Gastrocnemius medialis (tissue), 4 donors: Measurements from ENCODE around the gene HDGFL2. TPM values are rescaled to one million over a fixed set of nuclear protein-coding genes. Genes with fewer than 3 reads are reported as not detected.

Source experiments
- ATAC-seq, 2 donors: fragments of 150-250 bp; one replicate each; pipeline ENCODE4 v1.9.1; 2016
- DNase-seq, 2 donors: peaks; one replicate each; pipeline ENCODE4 v3.0.0-alpha.2; 2019
- H3K27ac ChIP-seq, 4 donors: fragments of 200-600 bp; sonication (generic); 1 replicate in 1 of 4; 2 replicates in 3 of 4; pipeline ENCODE4 v1.5.1; 2016 to 2018; ENCODE audit warnings: mild to moderate bottlenecking in 2 of 4, moderate library complexity in 1 of 4
- H3K27me3 ChIP-seq, 3 donors: fragments of 200-600 bp; sonication (generic) in 2 of 3; 1 replicate in 1 of 3; 2 replicates in 2 of 3; pipeline versions ENCODE4 v1.5.1 to v1.6.0; 2016 to 2019; ENCODE audit warnings: mild to moderate bottlenecking in 1 of 3, moderate library complexity in 1 of 3
- H3K36me3 ChIP-seq, 2 donors: fragments of 200-600 bp; sonication (generic) in 1 of 2; one replicate each; pipeline ENCODE4 v1.5.1; 2017 to 2018
- H3K4me1 ChIP-seq, 2 donors: fragments of 200-600 bp; sonication (generic) in 1 of 2; one replicate each; pipeline ENCODE4 v1.5.1; 2016 to 2017; ENCODE audit warnings: mild to moderate bottlenecking in 2 of 2
- H3K4me3 ChIP-seq, 4 donors: fragments of 200-600 bp; sonication (generic) in 3 of 4; 1 replicate in 1 of 4; 2 replicates in 3 of 4; pipeline ENCODE4 v1.5.1; 2016 to 2019; ENCODE audit warnings: mild to moderate bottlenecking in 2 of 4
- H3K9me3 ChIP-seq, 3 donors: fragments of 200-600 bp; sonication (generic) in 2 of 3; 1 replicate in 1 of 3; 2 replicates in 2 of 3; pipeline ENCODE4 v1.5.1; 2016 to 2019
- POLR2A ChIP-seq, 2 donors: fragments of 450-650 bp; IDR thresholded peaks; one replicate each; pipeline ENCODE4 v1.6.1; 2017; ENCODE audit warnings: antibody characterized with exemption in 2 of 2, mild to moderate bottlenecking in 2 of 2, moderate library complexity in 2 of 2
- in situ Hi-C, 4 donors: fragments of 200-750 bp; cut with MboI; loops; one replicate each; pipeline versions ENCODE4 v1.15.0 to v1.8.0; 2017; ENCODE audit warnings: low sequenced_read_pairs in 4 of 4
- intact Hi-C: fragments of 100-400 bp; cut with DNase I; formaldehyde crosslinking; loops from one replicate; pipeline ENCODE4 v1.15.1; 2023; ENCODE audit warnings: low total_unique reads
- total RNA-seq, 4 donors: library from RNA; depleted of rRNA; stranded (reverse); fragments of >200 nt; gene quantifications; one replicate each; pipeline versions ENCODE4 v1.1.0 to v1.2.3, GENCODE V29; 2016
- TF ChIP-seq, protein P1 (sequence below), 5 experiments: fragments of 450-650 bp in 3 of 5; fragments of 200-600 bp in 2 of 5; sonication (generic) in 2 of 5; IDR thresholded peaks in 4 of 5; conservative IDR thresholded peaks in 1 of 5; 1 replicate in 4 of 5; 2 replicates in 1 of 5; pipeline ENCODE4 v1.5.1; 2016 to 2019; ENCODE audit warnings: antibody characterized with exemption in 5 of 5, mild to moderate bottlenecking in 3 of 5, moderate library complexity in 3 of 5

Gene HDGFL2
- total RNA-seq, 4 donors from 2014 or later, result 46.5 to 83.2 (median 56.1) TPM

DNA sequence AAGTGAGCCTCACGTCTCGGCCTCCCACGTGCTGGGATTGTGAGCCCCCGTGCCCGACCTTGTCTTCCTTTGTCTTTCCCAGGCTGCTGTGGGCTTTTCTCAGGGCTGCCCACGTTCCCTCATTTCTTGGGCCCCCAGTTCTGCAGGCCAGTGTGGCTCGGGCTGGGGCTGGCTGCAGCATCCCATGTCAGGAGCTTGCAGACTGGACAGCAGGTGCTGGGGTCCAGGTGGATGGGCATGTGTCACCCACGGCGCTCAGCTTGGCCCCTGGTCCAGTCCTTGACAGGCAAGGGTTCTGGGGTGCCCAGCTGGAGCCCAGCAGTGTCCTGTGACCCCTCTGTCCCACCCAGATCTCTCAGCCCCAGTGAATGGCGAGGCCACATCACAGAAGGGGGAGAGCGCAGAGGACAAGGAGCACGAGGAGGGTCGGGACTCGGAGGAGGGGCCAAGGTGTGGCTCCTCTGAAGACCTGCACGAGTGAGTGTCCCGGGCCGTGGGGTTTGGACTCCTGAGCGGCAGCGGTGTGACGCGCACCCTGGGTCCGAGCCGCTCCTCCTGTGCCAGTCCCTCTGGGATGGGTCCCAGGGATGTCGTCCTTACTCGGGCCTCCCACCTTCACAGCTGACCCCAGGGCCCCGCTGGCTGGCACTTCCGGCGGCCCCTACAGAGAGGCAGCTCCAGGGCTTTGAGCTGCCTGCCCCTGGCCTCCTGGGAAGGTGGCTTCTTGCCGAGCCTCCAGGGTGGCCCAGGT is 28.9 kb downstream of the HDGFL2 start:
- Histone ChIP-seq H3K36me3 (peaks cover 0 to 67% of the 10 kb centered on the region in 2 donors), H3K4me1 (peaks cover 4 to 9% of the 10 kb centered on the region in 2 donors), H3K27ac (peak overlapping the region in 3 of 4 donors; percentile 25 to 99 (median 61)), H3K27me3 (no peaks in the 10 kb centered on the region), H3K4me3 (no peak overlapping the region), H3K9me3 (no peaks in the 10 kb centered on the region)
- TF ChIP-seq, protein P1, sequence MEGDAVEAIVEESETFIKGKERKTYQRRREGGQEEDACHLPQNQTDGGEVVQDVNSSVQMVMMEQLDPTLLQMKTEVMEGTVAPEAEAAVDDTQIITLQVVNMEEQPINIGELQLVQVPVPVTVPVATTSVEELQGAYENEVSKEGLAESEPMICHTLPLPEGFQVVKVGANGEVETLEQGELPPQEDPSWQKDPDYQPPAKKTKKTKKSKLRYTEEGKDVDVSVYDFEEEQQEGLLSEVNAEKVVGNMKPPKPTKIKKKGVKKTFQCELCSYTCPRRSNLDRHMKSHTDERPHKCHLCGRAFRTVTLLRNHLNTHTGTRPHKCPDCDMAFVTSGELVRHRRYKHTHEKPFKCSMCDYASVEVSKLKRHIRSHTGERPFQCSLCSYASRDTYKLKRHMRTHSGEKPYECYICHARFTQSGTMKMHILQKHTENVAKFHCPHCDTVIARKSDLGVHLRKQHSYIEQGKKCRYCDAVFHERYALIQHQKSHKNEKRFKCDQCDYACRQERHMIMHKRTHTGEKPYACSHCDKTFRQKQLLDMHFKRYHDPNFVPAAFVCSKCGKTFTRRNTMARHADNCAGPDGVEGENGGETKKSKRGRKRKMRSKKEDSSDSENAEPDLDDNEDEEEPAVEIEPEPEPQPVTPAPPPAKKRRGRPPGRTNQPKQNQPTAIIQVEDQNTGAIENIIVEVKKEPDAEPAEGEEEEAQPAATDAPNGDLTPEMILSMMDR (IDR thresholded peaks at IDR 0.05 in 4 of 5, conservative IDR thresholded peaks at IDR 0.05 in 1 of 5), result no peak
- no peak for TF ChIP-seq POLR2A (IDR thresholded peaks at IDR 0.05)
- ATAC-seq (no peak), DNase-seq (no peak)
- in situ Hi-C loops (no loop called here), intact Hi-C loops (no loop called here)

- H3K36me3 ChIP-seq, result peaks cover 0 to 68% of the 10 kb centered on the region in 2 donors
- H3K4me3 ChIP-seq, result no peak overlapping the region
- DNase-seq, result no peak
- intact Hi-C loops (no loop called here), in situ Hi-C loops (no loop called here)
- H3K27ac ChIP-seq, result peak overlapping the region in 3 of 4 donors; percentile 25 to 99 (median 61)
- H3K9me3 ChIP-seq, result no peaks in the 10 kb centered on the region
- no peak for ATAC-seq
- peaks cover 8 to 13% of the 10 kb centered on the region in 2 donors for H3K4me1 ChIP-seq
- TF ChIP-seq POLR2A (IDR thresholded peaks at IDR 0.05), result no peak
- TF ChIP-seq, protein P1 (IDR thresholded peaks at IDR 0.05 in 4 of 5, conservative IDR thresholded peaks at IDR 0.05 in 1 of 5), result no peak
- H3K27me3 ChIP-seq, result no peaks in the 10 kb centered on the region
Observed at GRCh38 chr19:4501691-4502090, 29.6 kb downstream of the HDGFL2 start.

GRCh38 chr19:4502282-4503131 is 30.4 kb downstream of the HDGFL2 start:
- no peak for DNase-seq
- in situ Hi-C loops, result no loop called here

DNA sequence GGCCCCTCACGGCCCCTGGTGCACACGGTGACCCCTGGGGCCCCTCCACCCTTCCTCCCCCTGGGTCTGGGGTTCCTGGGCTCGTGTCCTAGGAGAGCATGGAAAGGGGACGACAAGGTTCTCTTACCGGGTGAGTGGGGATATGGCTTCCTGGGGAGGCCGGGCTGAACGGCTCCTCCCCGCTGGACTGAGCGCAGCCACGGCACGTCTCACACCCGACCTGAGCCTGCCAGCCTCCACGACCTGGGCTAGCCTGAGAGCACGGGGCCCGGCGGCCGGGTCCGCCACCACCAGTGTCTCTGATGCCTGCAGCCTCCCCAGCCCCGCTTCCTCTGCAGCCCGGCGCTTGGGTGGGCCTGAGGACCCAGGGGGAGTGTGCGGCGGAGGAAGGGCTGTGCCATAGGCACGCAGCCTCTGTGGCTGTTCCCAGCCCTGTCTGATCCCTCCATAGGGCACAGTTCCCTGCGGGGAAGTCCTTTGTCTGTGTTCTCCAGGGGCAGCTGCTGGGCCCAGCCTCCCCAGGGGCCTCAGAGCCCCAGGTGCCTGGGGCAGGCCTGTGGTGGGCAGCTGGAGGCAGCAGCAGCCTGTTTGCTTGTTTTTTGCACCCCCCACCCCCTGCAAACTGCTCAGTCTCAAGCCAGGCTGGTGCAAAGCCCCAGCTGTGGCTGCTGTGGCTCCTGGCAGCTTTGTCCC is 31.2 kb downstream of the HDGFL2 start:
- peaks cover 22 to 25% of the 10 kb centered on the region in 2 donors for H3K4me1 ChIP-seq
- H3K27me3 ChIP-seq, result no peaks in the 10 kb centered on the region
- in situ Hi-C loops, result no loop called here
- peaks cover 0 to 63% of the 10 kb centered on the region in 2 donors for H3K36me3 ChIP-seq
- peak overlapping the region; percentile 14 to 99 (median 40) for H3K27ac ChIP-seq
- H3K9me3 ChIP-seq, result no peaks in the 10 kb centered on the region
- TF ChIP-seq, protein P1 (IDR thresholded peaks at IDR 0.05 in 4 of 5, conservative IDR thresholded peaks at IDR 0.05 in 1 of 5), result no peak
- TF ChIP-seq POLR2A (IDR thresholded peaks at IDR 0.05), result no peak
- intact Hi-C loops, result no loop called here
- no peak for DNase-seq
- ATAC-seq, result no peak
- H3K4me3 ChIP-seq, result no peak overlapping the region

More at GRCh38 chr19:4502282-4503131, 30.4 kb downstream of the HDGFL2 start:
- Histone ChIP-seq H3K4me3 (no peak overlapping the region), H3K27ac (peak overlapping the region; percentile 14 to 99 (median 43)), H3K27me3 (no peaks in the 10 kb centered on the region), H3K36me3 (peaks cover 0 to 67% of the 10 kb centered on the region in 2 donors), H3K9me3 (no peaks in the 10 kb centered on the region), H3K4me1 (peaks cover 14 to 17% of the 10 kb centered on the region in 2 donors)
- peak in 1 of 2 donors; percentile 3 for ATAC-seq
- no peak for TF ChIP-seq POLR2A (IDR thresholded peaks at IDR 0.05)
- TF ChIP-seq, protein P1 (IDR thresholded peaks at IDR 0.05 in 4 of 5, conservative IDR thresholded peaks at IDR 0.05 in 1 of 5), result no peak
- intact Hi-C loops, result no loop called here
